Measurements from ENCODE around the gene DEXI.

- TF ChIP-seq TAF1 (IDR thresholded peaks at IDR 0.05; ENCODE audit: borderline replicate concordance, insufficient read depth, low read length) (no peak), POLR2AphosphoS5 (IDR thresholded peaks at IDR 0.05; ENCODE audit: low read depth, low read length) (no peak), REST (IDR thresholded peaks at IDR 0.05; ENCODE audit: insufficient read depth in 1 of 2, low read depth in 2 of 2, low read length in 2 of 2) (no peak), SIN3A (IDR thresholded peaks at IDR 0.05; ENCODE audit: borderline replicate concordance, insufficient read depth, low read length) (no peak), FOXP2 (optimal IDR thresholded peaks at IDR 0.05; ENCODE audit: borderline replicate concordance, extremely low read depth, extremely low read length, insufficient read depth) (no peak)
These were observed 30.0 kb upstream of the DEXI start for GRCh38 chr16:10972108-10972818.

All from PFSK-1 (cell line).